Glutamatergic neuron (in vitro differentiated cells): ENCODE data around the gene RHOJ. TPM values are rescaled to one million over a fixed set of nuclear protein-coding genes. Genes with fewer than 3 reads are reported as not detected.

Experiments
- DNase-seq: peaks from one replicate; pipeline ENCODE4 v3.0.0; 2022
- H3K27ac Mint-ChIP-seq: one replicate; pipeline ENCODE4 v1.8.0; 2020; ENCODE audit warnings: mild to moderate bottlenecking, mixed read lengths, inconsistent platforms; ENCODE audit not compliant: unreplicated experiment
- H3K27me3 Mint-ChIP-seq: one replicate; pipeline ENCODE4 v1.8.0; 2020; ENCODE audit warnings: mild to moderate bottlenecking, moderate library complexity, mixed read lengths, inconsistent platforms; ENCODE audit not compliant: unreplicated experiment
- H3K36me3 Mint-ChIP-seq: one replicate; pipeline ENCODE4 v1.8.0; 2020; ENCODE audit warnings: mild to moderate bottlenecking, mixed read lengths, inconsistent platforms; ENCODE audit not compliant: unreplicated experiment
- H3K4me1 Mint-ChIP-seq: one replicate; pipeline ENCODE4 v1.8.0; 2020; ENCODE audit warnings: mild to moderate bottlenecking, low read depth, mixed read lengths, inconsistent platforms; ENCODE audit not compliant: unreplicated experiment
- H3K4me3 Mint-ChIP-seq: one replicate; pipeline ENCODE4 v1.8.0; 2020; ENCODE audit warnings: mild to moderate bottlenecking, mixed read lengths, inconsistent platforms; ENCODE audit not compliant: unreplicated experiment
- H3K9me3 Mint-ChIP-seq: one replicate; pipeline ENCODE4 v1.8.0; 2020; ENCODE audit warnings: mild to moderate bottlenecking, moderate library complexity, mixed read lengths, inconsistent platforms; ENCODE audit not compliant: unreplicated experiment
- CTCF ChIP-seq: fragments of 200-600 bp; sonication (generic); IDR thresholded peaks from one replicate; pipeline ENCODE4 v1.5.0; 2021; ENCODE audit not compliant: partially characterized antibody, unreplicated experiment
- total RNA-seq: library from RNA; stranded (reverse); fragmentation: NEBNext Ultra II Directional; extraction: Animal tissue kit (Norgen Biotek cat#: 25700); gene quantifications from one replicate; pipeline ENCODE4 v1.2.1, GENCODE V29; 2021; ENCODE audit not compliant: unreplicated experiment

RHOJ gene
- total RNA-seq, 1 donor from 2014 or later, result not detected

- TF ChIP-seq CTCF, result no peak
- Mint-ChIP-seq H3K27me3 (no peaks in the 10 kb centered on the region), H3K4me3 (no peak overlapping the region), H3K27ac (no peak overlapping the region), H3K4me1 (no peaks in the 10 kb centered on the region), H3K9me3 (no peaks in the 10 kb centered on the region), H3K36me3 (no peaks in the 10 kb centered on the region)
- no peak for DNase-seq
These were observed 867 bp downstream of the RHOJ start for GRCh38 chr14:63205044-63205575.

- no peaks in the 10 kb centered on the region for H3K27me3 Mint-ChIP-seq
- no peak for TF ChIP-seq CTCF
- no peak overlapping the region for H3K4me3 Mint-ChIP-seq
- no peaks in the 10 kb centered on the region for H3K9me3 Mint-ChIP-seq
- no peak for DNase-seq
- H3K4me1 Mint-ChIP-seq, result no peaks in the 10 kb centered on the region
- H3K27ac Mint-ChIP-seq, result no peak overlapping the region
- H3K36me3 Mint-ChIP-seq, result no peaks in the 10 kb centered on the region
These were observed 1.6 kb downstream of the RHOJ start for GRCh38 chr14:63205866-63206265.

- Mint-ChIP-seq H3K4me3 (no peak overlapping the region), H3K4me1 (no peaks in the 10 kb centered on the region), H3K27ac (no peak overlapping the region), H3K27me3 (no peaks in the 10 kb centered on the region), H3K9me3 (no peaks in the 10 kb centered on the region), H3K36me3 (no peaks in the 10 kb centered on the region)
- DNase-seq, result no peak
- TF ChIP-seq CTCF, result no peak
These were observed 4.9 kb downstream of the RHOJ start for GRCh38 chr14:63209160-63209559.

DNA sequence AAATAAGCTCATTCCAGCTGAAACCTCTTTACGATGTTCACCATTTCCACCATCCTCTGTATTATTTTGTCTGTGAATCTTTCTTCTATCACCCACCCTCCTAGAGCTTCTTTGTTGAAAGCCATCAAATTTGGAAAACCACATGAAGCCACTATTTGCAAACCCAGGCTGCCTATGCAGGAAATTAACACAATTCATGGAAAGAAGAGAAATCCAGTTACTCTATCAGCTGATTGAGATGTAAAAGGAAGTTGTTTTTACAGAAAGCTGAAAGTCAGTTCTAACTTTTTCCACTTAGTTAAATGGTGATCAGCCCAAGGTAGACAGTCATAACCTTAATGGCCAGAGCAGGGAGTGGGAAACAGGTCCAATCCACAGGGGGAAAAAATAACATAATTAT lies 6.6 kb downstream of the RHOJ start:
- DNase-seq, result no peak
- no peaks in the 10 kb centered on the region for H3K27me3 Mint-ChIP-seq
- no peaks in the 10 kb centered on the region for H3K36me3 Mint-ChIP-seq
- H3K4me1 Mint-ChIP-seq, result no peaks in the 10 kb centered on the region
- H3K9me3 Mint-ChIP-seq, result no peaks in the 10 kb centered on the region
- no peak for TF ChIP-seq CTCF
- H3K27ac Mint-ChIP-seq, result no peak overlapping the region
- no peak overlapping the region for H3K4me3 Mint-ChIP-seq

DNA sequence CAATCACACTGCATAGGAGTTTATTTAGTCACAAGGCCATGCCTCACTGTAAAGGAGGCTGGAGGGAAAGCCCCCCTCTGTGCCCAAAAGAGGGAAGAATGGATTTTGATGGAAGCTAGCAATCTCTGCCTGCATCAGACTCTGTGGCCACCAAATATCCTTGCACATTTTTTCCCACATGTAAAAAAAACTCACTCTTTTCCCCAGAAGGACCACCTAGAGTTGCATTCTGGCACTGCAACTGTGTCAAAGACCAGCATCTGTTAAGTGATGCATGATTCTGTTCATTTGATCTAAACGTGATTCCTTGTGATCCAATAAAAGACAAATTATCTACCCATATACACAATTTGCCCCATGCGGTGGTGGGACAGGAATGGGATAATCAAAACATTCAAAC lies 8.0 kb downstream of the RHOJ start:
- TF ChIP-seq CTCF, result peak; percentile 56
- Mint-ChIP-seq H3K9me3 (no peaks in the 10 kb centered on the region), H3K27ac (no peak overlapping the region), H3K27me3 (no peaks in the 10 kb centered on the region), H3K4me1 (no peaks in the 10 kb centered on the region), H3K36me3 (no peaks in the 10 kb centered on the region), H3K4me3 (no peak overlapping the region)
- no peak for DNase-seq
